DMS 273 (cell line): ENCODE measurements around the gene MASP1.
"Not testable (repeated sequence)": the region's sequence is repeated elsewhere in the genome, so short reads cannot be mapped to it uniquely, and the experiment has no call there.

ENCODE experiments used
- DNase-seq: peaks from one replicate; lab custom pipeline; 2025; ENCODE audit not compliant: unreplicated experiment; lab: John Stamatoyannopoulos, UW

MASP1 gene

DNA sequence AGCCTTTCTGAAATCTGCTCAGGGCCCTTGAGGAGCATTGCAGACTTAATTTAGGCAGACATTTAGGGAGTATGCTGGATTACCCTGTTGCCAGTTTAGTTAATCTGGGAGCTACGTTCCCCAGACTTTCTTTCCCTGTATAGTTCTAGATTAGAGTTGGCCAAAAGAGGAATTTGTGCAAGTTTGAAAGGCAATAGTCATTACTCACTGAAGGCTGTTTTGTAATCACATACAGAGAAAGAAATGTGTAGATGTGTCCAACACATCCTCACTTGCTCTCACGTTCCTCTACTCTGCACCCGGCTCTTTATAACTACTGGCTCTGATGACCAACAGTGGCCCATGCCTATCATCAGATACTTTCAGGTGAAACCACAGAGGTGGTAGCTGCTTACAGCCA lies 24.2 kb downstream of the MASP1 start:
- no peak for DNase-seq

DNA sequence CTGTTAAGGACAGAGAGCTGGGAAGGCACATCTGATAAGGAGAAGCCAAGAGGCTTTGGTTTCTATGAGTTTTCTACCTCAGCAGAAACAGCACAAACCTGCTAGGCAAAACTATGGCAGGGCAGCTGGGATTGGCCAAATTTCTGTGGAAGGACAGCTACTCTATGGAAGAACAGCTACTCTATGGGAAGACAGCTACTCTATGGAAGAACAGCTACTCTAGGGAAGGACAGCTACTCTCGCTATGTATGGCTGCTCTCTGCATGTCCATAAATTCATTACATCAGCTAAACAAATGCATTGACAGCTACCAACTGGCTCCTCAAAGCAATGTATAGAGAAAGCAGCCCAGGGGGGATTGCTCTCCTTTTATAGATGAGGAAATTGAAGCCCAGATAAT lies 24.8 kb downstream of the MASP1 start:
- no peak for DNase-seq

DNA sequence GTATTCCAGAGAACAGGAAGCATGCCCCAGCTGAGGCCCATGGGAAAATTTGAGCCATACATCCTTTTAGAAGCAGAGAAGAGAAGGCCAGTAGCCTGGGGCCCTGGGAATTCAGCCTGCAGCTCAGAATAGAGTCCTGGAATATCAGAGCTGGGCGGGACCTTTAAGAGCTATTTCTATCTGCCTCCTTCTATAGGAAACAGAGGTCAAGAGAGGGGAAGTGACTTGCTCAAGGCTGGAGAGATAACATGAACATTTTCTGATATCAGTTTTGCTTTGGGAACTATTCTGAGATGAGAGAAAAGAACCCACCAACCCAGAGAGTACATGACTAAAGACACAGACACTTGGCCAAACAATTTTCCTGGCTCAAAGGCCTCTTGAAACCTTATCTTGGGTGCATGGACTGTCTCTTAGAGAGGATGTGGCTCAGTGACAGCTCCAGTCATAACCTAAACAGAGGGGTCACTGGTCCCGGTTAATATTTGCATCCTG lies 26.0 kb downstream of the MASP1 start:
- DNase-seq: no peak

GRCh38 chr3:187264911-187265310 lies 26.6 kb downstream of the MASP1 start:
- DNase-seq: no peak

DNA sequence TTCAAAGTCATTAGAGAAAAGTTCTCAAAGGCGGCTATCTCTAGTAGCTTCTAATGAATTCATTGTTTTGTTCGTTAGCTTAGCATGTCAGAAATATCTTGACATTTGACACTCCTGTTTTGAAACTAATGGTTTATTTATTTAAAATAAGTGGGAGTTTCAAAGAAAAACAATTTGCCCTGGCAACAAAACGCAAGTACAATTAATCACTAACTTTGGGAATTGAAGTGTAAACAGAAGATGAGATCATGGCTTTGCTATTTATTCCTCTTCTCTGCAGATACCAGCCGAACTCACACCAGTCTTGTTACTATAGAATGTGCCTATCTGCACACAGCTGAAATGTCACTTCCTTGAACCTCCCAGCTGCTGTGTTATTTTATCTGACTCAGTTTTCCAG lies 27.5 kb downstream of the MASP1 start:
- no peak for DNase-seq

DNA sequence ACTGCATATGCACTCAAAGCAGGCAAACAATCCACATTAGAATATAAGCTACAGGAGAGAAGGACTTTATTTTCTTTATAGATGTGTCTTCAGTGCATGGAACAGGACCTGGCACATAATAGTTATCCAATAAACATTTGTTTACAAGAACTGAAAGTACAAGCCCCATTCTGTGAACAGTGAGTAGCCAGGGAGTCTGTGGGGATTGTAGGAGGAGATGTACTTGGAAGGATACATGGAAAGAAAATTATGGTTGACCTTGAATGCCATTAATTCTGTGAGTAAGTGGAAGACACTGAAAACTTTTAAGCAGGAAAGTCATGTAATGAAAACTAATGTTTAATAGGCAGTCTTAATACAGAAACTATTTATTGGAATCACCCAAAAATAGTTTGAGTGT lies 28.3 kb downstream of the MASP1 start:
- DNase-seq: no peak

GRCh38 chr3:187262360-187262759 lies 29.2 kb downstream of the MASP1 start:
- no peak for DNase-seq

DNA sequence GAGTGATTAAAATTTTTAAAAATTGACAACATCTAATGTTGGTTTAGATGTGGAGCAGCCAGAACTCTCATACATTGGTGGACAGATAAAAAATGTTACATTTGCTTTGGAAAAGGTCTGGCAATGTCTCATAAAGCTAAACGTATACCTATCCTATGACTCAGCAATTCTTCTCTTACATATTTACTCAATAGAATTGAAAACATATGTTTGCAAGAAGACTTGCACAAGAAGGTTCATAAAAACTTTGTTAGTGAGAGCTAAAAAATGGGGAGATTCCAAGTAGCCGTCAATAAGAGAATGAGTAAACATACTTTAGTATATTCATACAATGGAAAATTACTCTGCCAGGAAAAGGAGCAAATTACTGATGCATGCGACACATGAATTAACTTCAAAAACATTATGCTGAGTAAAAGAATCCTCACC lies 30.0 kb downstream of the MASP1 start:
- DNase-seq: no peak

DNA sequence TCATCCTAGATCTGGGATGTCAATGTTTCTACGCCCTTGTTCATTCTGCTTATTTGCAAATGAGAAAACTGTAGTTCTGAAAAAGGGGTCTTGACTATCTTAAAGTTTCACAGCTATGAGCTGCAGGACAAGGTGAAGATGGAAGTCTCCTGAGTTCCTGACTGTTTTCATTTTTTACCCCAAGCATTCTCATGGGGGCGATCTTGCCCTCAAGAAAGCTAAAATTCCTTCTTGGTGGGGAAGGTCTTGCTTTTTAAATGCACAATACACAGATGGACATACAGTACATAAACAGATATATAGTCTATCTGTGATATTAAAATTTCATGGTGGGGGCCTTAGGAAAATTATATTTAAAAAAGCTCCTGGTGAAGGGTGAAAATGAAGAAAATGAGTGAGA lies 32.4 kb downstream of the MASP1 start:
- no peak for DNase-seq

GRCh38 chr3:187257992-187258692 lies 33.4 kb downstream of the MASP1 start:
- no peak for DNase-seq

DNA sequence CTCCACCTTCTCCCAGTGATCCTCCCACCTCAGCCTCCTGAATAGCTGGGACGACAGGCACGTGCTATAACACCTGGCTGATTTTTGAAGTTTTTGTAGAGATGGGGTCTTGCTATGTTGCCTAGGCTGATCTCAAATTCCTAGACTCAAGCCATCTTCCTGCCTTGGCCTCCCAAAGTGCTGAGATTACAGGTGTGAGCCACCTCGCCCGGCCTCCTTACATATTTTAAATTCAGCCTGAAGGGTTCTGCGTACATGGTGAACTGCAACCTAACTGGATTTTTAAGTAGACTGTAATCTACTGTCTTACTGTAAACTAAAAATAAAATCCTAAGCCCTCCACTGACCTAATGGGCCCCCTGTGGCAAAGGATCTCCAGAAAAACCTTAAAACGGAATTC lies 34.1 kb downstream of the MASP1 start:
- no peak for DNase-seq

DNA sequence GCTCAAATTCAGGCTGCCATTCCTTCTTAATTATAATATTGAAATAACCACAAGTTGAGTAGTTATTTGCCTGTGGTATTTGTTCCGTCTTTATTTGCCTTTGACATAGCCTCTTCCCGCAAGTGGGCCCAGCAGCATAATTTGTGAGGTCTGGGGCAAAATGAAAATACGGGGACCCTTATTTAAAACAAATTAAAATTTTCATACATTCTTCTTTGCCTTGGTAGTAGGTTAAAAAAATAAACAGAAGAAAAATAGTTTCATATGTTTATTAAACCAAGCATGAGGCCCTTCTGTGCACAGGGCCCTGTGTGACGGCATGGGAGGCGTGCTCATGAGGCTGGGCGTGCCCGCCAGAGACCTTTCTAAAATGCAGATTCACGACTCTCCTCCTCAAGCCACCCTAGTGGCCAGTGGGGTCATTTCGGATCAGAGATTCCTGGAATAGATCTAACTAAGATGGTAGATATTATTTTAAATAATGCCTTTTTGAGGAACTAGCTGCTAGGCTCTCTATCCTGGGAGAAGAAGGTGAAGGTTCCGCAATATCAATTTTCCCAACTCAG lies 35.4 kb downstream of the MASP1 start:
- DNase-seq: no peak

DNA sequence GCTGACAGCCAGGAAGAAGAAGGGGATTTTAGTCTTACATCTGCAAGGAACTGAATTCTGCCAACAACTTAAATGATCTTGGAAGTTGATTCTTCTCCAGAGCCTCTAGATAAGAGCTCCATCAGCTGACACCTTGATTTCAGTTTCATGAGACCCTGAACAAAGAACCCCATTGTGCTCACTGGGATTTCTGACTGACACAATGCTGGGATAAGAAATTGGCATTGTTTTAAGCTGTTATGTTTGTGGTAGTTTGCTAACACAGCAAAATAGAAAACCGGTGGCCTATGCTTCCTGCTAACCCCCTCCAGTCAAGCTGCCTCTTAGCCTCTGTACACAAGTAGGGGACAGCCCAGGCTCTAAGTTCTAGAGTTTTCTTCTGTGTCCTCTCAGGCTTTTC lies 36.2 kb downstream of the MASP1 start:
- DNase-seq: no peak

DNA sequence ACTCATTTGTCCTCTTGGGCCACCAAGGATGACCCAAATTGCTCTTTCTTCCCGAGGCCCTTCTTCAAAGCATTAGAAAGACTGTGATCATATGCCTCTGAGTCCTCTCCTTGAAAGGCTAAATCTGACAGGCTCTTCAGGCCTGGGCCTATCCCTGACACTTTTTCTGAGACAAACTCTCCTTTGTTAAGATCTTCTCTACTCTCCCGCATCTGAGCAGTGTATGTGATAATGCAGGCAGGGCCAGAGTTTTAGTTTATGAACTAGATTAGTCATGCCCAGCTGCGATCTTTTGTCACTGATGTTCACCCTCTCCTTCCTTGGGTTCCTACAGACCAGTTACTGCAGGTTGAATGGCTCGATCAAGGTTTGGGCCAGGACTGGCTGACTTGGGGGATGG lies 39.2 kb downstream of the MASP1 start:
- no peak for DNase-seq

GRCh38 chr3:187251599-187251998 lies 39.9 kb downstream of the MASP1 start:
- no peak for DNase-seq

DNA sequence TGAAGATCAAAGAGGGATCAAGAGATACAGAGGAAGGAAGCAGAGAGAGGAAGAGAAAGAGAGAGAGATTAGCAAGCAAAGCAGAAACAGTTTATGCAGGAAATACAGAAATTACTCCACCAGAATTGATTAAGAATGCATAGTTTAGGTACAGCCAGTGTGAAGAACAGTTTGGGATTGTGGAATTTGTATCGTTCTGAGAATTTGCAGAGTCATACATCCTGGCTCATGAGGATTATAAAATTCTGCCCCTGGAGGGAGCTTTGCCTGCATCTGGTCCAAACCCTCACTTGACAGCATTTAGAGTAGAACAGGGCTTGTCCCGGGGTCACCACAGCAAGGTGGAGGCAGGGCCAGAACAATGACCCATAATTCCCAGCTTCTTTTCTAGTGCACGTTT lies 44.1 kb downstream of the MASP1 start:
- DNase-seq: no peak

- DNase-seq: no peak
Measured at GRCh38 chr3:187243933-187244524, 47.5 kb downstream of the MASP1 start.

GRCh38 chr3:187242900-187243299 lies 48.6 kb downstream of the MASP1 start:
- no peak for DNase-seq

DNA sequence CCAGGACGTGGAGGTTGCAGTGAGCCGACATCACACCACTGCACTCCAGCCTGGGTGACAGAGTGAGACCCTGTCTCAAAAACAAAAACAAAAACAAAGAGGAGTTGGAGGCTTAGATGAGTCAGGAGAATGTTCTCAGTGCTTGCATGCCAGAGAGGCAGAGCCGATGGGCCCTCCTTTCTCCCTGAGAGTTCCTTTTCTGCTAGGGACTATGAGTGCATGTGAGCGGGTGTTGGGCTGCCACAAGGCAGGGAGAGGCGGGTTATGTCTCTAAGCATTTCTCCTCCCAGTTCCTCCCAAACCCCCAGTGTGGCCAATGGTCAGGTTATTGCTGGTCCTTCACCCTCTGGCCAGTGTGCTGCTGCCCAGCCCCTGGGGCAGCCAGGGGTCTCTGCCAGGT lies 49.1 kb downstream of the MASP1 start:
- no peak for DNase-seq

DNA sequence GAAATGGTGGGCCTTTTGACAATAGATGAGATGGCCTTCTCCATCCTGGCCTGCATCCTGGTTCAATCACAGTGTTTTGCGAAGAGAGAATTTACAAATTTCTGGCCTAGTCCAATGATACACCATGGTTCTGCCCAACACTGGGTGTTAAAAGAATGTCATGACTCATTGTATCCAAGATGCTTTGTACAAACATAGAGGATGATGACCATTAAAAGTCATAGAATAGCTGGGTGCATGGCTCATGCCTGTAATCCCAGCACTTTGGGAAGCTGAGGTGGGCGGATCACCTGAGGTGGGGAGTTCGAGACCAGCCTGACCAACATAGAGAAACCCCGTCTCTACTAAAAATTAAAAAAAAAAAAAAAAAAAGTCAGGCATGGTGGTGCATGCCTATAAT lies 52.7 kb downstream of the MASP1 start:
- not testable (repeated sequence) for DNase-seq

DNA sequence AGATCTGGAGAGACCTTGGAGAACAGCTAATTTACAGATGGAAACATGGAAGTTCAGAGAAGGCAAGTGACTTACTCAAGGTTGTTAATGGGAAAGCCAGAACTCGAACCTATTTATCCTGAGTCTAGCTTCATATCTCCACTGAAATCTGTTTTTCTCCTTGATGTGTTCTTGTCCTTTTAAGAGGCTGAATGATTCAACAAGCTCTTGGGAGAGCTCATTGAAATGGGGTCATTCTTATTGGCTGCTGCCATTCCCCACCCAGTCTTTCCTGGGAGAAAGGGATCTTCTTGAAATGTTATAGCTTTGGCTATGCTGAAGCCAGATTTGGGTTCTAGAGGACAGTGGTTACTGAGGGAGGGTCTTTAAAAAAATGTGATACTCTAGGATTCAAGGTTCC lies 53.3 kb downstream of the MASP1 start:
- no peak for DNase-seq

- no peak for DNase-seq
Measured at GRCh38 chr3:187237741-187238140, 53.8 kb downstream of the MASP1 start.

DNA sequence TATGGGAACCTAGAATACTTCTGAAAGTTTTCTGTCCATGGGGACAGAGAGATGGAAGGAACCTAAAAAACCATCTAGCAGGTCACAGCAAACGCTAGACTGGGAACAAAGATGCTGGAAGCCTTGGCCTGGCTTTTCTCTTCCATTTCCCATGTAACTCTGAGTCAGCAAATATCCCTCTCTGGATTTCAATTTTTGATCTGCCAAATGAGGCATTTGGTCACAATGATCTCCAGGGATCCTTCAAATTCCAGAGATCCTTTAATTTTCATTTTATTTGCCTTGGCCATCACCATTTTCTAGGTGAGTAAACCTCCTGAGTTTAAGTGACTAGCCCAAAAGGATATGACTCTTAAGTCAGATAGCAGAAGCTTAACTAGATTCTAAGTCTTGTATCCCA lies 54.6 kb downstream of the MASP1 start:
- DNase-seq: no peak
